GM23338 (cell line): ENCODE measurements around the gene AKIRIN1. TPM values are rescaled to one million over a fixed set of nuclear protein-coding genes. Genes with fewer than 3 reads are reported as not detected.

ENCODE experiments used
- ATAC-seq: fragments of 200-7000 bp; cut with Tn5 transposase; 3 replicates; pipeline ENCODE4 v1.9.1; 2020
- DNase-seq: peaks from one replicate; pipeline ENCODE4 v3.0.0-alpha.2; 2015; ENCODE audit warnings: low spot score
- H2AFZ ChIP-seq: fragments of 200-600 bp; sonication (generic); 2 replicates; pipeline ENCODE4 v1.8.0; 2016; ENCODE audit warnings: antibody characterized with exemption, mild to moderate bottlenecking, moderate library complexity
- H3F3A ChIP-seq: fragments of 200-600 bp; sonication (generic); replicated peaks from 2 replicates; pipeline ENCODE4 v1.8.0; 2017; ENCODE audit warnings: antibody characterized with exemption, mixed run types, low read depth
- H3K27ac ChIP-seq: fragments of 200-600 bp; sonication (generic); 2 replicates; pipeline ENCODE4 v1.6.1; 2016; ENCODE audit warnings: low read depth
- H3K27me3 ChIP-seq: fragments of 200-600 bp; sonication (generic); 2 replicates; pipeline ENCODE4 v1.8.0; 2016; ENCODE audit warnings: mild to moderate bottlenecking, mixed run types, moderate library complexity; ENCODE audit not compliant: insufficient read depth
- H3K36me3 ChIP-seq: fragments of 200-600 bp; sonication (generic); 2 replicates; pipeline ENCODE4 v1.8.0; 2016; ENCODE audit warnings: mild to moderate bottlenecking; ENCODE audit not compliant: insufficient read depth
- H3K4me1 ChIP-seq: fragments of 200-600 bp; sonication (generic); 2 replicates; pipeline ENCODE4 v1.8.0; 2016; ENCODE audit warnings: mild to moderate bottlenecking, moderate library complexity; ENCODE audit not compliant: insufficient read depth
- H3K4me2 ChIP-seq: fragments of 200-600 bp; sonication (generic); 2 replicates; pipeline ENCODE4 v1.7.1; 2017; ENCODE audit warnings: mixed run types
- H3K4me3 ChIP-seq: fragments of 200-600 bp; sonication (generic); 2 replicates; pipeline ENCODE4 v1.6.1; 2016; ENCODE audit warnings: mixed run types
- H3K79me2 ChIP-seq: fragments of 200-600 bp; sonication (generic); replicated peaks from 2 replicates; pipeline ENCODE4 v1.8.0; 2017; ENCODE audit warnings: mild to moderate bottlenecking; ENCODE audit not compliant: insufficient read depth
- H3K9me2 ChIP-seq: fragments of 200-600 bp; sonication (generic); 2 replicates; pipeline ENCODE4 v1.8.0; 2017; ENCODE audit not compliant: insufficient read depth
- H4K20me1 ChIP-seq: fragments of 200-600 bp; sonication (generic); replicated peaks from 2 replicates; pipeline ENCODE4 v1.8.0; 2017; ENCODE audit warnings: mild to moderate bottlenecking; ENCODE audit not compliant: insufficient read depth
- H3K27ac Mint-ChIP-seq: 2 replicates; pipeline ENCODE4 v1.8.0; 2020; ENCODE audit warnings: inconsistent platforms, mild to moderate bottlenecking, moderate library complexity, mixed read lengths
- H3K27me3 Mint-ChIP-seq: 3 replicates; pipeline ENCODE4 v1.8.0; 2022; ENCODE audit warnings: low read depth, mild to moderate bottlenecking, moderate library complexity, mixed read lengths, inconsistent platforms; ENCODE audit not compliant: insufficient read depth, poor library complexity
- H3K36me3 Mint-ChIP-seq: 3 replicates; pipeline ENCODE4 v1.8.0; 2021; ENCODE audit warnings: low read depth, mild to moderate bottlenecking, inconsistent platforms, moderate library complexity, mixed read lengths
- H3K4me1 Mint-ChIP-seq: 3 replicates; pipeline ENCODE4 v1.8.0; 2020; ENCODE audit warnings: mild to moderate bottlenecking, inconsistent platforms, mixed read lengths
- H3K4me3 Mint-ChIP-seq: 3 replicates; pipeline ENCODE4 v1.8.0; 2021; ENCODE audit warnings: moderate library complexity, mild to moderate bottlenecking, inconsistent platforms, mixed read lengths
- H3K9me3 Mint-ChIP-seq: 3 replicates; pipeline ENCODE4 v1.8.0; 2020; ENCODE audit warnings: moderate library complexity, mild to moderate bottlenecking, inconsistent platforms, mixed read lengths
- EZH2 ChIP-seq: fragments of 200-600 bp; sonication (generic); IDR thresholded peaks from one replicate; pipeline ENCODE4 v1.8.0; 2017; ENCODE audit warnings: antibody characterized with exemption, mild to moderate bottlenecking, low read depth; ENCODE audit not compliant: unreplicated experiment
- JUNB ChIP-seq: IDR thresholded peaks from one replicate; pipeline ENCODE4 v1.6.1; 2016; ENCODE audit warnings: antibody characterized with exemption; ENCODE audit not compliant: unreplicated experiment
- STAT1 ChIP-seq: IDR thresholded peaks from one replicate; pipeline ENCODE4 v1.6.1; 2016; ENCODE audit warnings: antibody characterized with exemption; ENCODE audit not compliant: unreplicated experiment
- ZNF114 ChIP-seq: fragments of 250-450 bp; sonication (Bioruptor Pico); IDR thresholded peaks from 2 replicates; pipeline ENCODE4 v1.5.0; 2020; ENCODE audit warnings: mild to moderate bottlenecking, moderate library complexity
- polyA plus RNA-seq: library from polyadenylated mRNA; unstranded; fragments of >200 nt; fragmentation: Nextera tagmentation; extraction: Ambion mirVana; gene quantifications from 2 replicates; pipeline ENCODE4 v1.2.1, GENCODE V29; 2016
- total RNA-seq: library from RNA; depleted of rRNA; stranded (reverse); fragments of >200 nt; shearing (Covaris generic); gene quantifications from 2 replicates; pipeline ENCODE4 v1.2.3, GENCODE V29; 2014
- TF ChIP-seq, protein P1 (sequence below): fragments of 250-450 bp; sonication (Bioruptor Pico); IDR thresholded peaks from 2 replicates; pipeline ENCODE4 v1.5.0; 2020; ENCODE audit warnings: mild to moderate bottlenecking, moderate library complexity

The AKIRIN1 gene
- total and polyA plus RNA-seq, 2 experiments from 2014 or later: 162 to 254 TPM

- Mint-ChIP-seq H3K27ac (no peak overlapping the region), H3K4me3 (no peak overlapping the region), H3K9me3 (no peaks in the 10 kb centered on the region), H3K36me3 (peaks cover 25% of the 10 kb centered on the region), H3K4me1 (peaks cover 9% of the 10 kb centered on the region; the same call in 2 of the 3 replicates), H3K27me3 (peaks cover 5% of the 10 kb centered on the region)
- Histone ChIP-seq H3K4me1 (peaks cover 3% of the 10 kb centered on the region; the same call in 1 of the 2 replicates), H3F3A (no peaks in the 10 kb centered on the region), H3K27me3 (no peaks in the 10 kb centered on the region), H3K9me2 (no peaks in the 10 kb centered on the region), H3K4me2 (no peak overlapping the region), H3K36me3 (peaks cover 7% of the 10 kb centered on the region; the same call in 1 of the 2 replicates), H3K27ac (no peak overlapping the region), H3K4me3 (no peak overlapping the region), H4K20me1 (no peaks in the 10 kb centered on the region), H3K79me2 (no peaks in the 10 kb centered on the region), H2AFZ (no peak overlapping the region)
- TF ChIP-seq ZNF114 (CRISPR knock-in tag): no peak
- TF ChIP-seq, protein P1, sequence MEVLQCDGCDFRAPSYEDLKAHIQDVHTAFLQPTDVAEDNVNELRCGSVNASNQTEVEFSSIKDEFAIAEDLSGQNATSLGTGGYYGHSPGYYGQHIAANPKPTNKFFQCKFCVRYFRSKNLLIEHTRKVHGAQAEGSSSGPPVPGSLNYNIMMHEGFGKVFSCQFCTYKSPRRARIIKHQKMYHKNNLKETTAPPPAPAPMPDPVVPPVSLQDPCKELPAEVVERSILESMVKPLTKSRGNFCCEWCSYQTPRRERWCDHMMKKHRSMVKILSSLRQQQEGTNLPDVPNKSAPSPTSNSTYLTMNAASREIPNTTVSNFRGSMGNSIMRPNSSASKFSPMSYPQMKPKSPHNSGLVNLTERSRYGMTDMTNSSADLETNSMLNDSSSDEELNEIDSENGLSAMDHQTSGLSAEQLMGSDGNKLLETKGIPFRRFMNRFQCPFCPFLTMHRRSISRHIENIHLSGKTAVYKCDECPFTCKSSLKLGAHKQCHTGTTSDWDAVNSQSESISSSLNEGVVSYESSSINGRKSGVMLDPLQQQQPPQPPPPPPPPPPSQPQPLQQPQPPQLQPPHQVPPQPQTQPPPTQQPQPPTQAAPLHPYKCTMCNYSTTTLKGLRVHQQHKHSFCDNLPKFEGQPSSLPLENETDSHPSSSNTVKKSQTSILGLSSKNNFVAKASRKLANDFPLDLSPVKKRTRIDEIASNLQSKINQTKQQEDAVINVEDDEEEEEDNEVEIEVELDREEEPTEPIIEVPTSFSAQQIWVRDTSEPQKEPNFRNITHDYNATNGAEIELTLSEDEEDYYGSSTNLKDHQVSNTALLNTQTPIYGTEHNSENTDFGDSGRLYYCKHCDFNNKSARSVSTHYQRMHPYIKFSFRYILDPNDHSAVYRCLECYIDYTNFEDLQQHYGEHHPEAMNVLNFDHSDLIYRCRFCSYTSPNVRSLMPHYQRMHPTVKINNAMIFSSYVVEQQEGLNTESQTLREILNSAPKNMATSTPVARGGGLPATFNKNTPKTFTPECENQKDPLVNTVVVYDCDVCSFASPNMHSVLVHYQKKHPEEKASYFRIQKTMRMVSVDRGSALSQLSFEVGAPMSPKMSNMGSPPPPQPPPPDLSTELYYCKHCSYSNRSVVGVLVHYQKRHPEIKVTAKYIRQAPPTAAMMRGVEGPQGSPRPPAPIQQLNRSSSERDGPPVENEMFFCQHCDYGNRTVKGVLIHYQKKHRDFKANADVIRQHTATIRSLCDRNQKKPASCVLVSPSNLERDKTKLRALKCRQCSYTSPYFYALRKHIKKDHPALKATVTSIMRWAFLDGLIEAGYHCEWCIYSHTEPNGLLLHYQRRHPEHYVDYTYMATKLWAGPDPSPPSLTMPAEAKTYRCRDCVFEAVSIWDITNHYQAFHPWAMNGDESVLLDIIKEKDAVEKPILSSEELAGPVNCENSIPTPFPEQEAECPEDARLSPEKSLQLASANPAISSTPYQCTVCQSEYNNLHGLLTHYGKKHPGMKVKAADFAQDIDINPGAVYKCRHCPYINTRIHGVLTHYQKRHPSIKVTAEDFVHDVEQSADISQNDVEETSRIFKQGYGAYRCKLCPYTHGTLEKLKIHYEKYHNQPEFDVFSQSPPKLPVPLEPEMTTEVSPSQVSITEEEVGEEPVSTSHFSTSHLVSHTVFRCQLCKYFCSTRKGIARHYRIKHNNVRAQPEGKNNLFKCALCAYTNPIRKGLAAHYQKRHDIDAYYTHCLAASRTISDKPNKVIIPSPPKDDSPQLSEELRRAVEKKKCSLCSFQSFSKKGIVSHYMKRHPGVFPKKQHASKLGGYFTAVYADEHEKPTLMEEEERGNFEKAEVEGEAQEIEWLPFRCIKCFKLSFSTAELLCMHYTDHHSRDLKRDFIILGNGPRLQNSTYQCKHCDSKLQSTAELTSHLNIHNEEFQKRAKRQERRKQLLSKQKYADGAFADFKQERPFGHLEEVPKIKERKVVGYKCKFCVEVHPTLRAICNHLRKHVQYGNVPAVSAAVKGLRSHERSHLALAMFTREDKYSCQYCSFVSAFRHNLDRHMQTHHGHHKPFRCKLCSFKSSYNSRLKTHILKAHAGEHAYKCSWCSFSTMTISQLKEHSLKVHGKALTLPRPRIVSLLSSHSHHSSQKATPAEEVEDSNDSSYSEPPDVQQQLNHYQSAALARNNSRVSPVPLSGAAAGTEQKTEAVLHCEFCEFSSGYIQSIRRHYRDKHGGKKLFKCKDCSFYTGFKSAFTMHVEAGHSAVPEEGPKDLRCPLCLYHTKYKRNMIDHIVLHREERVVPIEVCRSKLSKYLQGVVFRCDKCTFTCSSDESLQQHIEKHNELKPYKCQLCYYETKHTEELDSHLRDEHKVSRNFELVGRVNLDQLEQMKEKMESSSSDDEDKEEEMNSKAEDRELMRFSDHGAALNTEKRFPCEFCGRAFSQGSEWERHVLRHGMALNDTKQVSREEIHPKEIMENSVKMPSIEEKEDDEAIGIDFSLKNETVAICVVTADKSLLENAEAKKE (CRISPR knock-in tag): no peak
- DNase-seq (peak; percentile 36), ATAC-seq (peak; percentile 68)
Measured at GRCh38 chr1:39044762-39045161, 53.7 kb downstream of the AKIRIN1 start.

DNA sequence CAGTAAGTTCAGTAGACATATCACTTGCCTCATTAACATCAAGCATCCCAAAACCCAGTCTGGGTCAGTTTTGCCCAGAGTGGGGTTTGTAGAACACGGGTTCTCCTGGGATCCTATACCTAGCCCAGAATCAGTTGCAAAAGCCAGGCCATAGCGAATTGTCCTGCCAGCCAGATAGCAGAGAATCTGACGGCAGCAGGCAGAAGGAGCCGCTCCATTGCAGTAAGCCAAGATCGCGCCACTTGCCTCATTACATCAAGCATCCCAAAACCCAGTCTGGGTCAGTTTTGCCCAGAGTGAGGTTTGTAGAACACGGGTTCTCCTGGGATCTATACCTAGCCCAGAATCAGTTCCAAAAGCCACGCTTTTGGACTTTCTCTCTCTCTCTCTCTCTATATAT lies 54.2 kb downstream of the AKIRIN1 start:
- Histone ChIP-seq H3F3A (no peaks in the 10 kb centered on the region), H4K20me1 (no peaks in the 10 kb centered on the region), H2AFZ (no peak overlapping the region), H3K4me1 (peaks cover 3% of the 10 kb centered on the region; the same call in 1 of the 2 replicates), H3K79me2 (no peaks in the 10 kb centered on the region), H3K9me2 (no peaks in the 10 kb centered on the region), H3K4me2 (no peak overlapping the region), H3K27ac (no peak overlapping the region), H3K4me3 (no peak overlapping the region), H3K36me3 (peaks cover 7% of the 10 kb centered on the region; the same call in 1 of the 2 replicates), H3K27me3 (no peaks in the 10 kb centered on the region)
- H3K4me1 Mint-ChIP-seq: peaks cover 9% of the 10 kb centered on the region; the same call in 2 of the 3 replicates
- H3K27me3 Mint-ChIP-seq: peaks cover 5% of the 10 kb centered on the region
- H3K9me3 Mint-ChIP-seq: no peaks in the 10 kb centered on the region
- no peak for ATAC-seq
- H3K4me3 Mint-ChIP-seq: no peak overlapping the region
- H3K27ac Mint-ChIP-seq: no peak overlapping the region
- H3K36me3 Mint-ChIP-seq: peaks cover 25% of the 10 kb centered on the region
- no peak for DNase-seq
- TF ChIP-seq STAT1: no peak
- TF ChIP-seq EZH2: no peak
- TF ChIP-seq, protein P1 (CRISPR knock-in tag): no peak
- TF ChIP-seq JUNB: no peak
